Renal cortical epithelial cell (primary cell): ENCODE measurements around the gene STMN3. TPM values are rescaled to one million over a fixed set of nuclear protein-coding genes. Genes with fewer than 3 reads are reported as not detected.
"Not testable (repeated sequence)": the region's sequence is repeated elsewhere in the genome, so short reads cannot be mapped to it uniquely, and the experiment has no call there.

ENCODE experiments used
- DNase-seq: peaks from one replicate; pipeline ENCODE4 v3.0.0-alpha.2; 2011; ENCODE audit warnings: low read depth
- total RNA-seq: library from RNA; depleted of rRNA; stranded (reverse); fragments of >200 nt; gene quantifications from 2 replicates; pipeline ENCODE4 v1.2.3, GENCODE V29; 2014

The STMN3 gene
- total RNA-seq, 1 donor from 2014 or later: 30.9 TPM

DNA sequence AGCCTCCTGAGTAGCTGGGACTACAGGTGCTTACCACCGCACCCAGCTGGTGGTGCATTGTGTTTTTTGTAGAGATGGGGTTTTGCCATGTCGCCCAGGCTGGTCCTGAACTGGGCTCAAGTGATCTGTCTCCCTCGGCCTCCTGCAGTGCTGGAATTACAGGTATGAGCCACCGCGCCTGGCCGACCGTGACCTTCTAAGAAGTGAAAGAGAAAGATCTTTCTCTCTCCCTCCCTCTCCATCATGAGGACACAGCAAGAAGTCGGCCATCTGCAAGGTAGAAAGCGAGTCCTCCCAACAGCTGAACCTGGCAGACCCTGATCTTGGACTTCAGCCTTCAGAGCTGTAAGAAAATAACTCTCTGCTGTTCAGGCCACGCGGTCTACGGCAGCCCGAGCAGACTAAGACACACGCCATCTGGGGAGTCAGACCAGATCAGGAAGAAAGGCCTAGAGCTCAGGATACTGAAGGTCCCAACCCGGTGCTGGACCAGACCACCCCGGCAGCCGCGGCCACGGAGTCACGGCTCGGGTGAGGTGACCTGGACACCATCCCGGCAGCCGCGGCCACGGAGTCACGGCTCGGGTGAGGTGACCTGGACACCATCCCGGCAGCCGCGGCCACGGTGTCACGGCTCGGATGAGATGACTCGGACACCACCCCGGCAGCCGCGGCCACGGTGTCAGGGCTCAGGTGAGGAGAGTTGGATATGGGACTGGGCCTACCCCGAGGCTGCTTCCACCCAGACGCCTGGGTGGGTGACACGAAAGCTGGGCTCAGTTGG, 35.9 kb downstream of the STMN3 start:
- peak; percentile 36 for DNase-seq

DNA sequence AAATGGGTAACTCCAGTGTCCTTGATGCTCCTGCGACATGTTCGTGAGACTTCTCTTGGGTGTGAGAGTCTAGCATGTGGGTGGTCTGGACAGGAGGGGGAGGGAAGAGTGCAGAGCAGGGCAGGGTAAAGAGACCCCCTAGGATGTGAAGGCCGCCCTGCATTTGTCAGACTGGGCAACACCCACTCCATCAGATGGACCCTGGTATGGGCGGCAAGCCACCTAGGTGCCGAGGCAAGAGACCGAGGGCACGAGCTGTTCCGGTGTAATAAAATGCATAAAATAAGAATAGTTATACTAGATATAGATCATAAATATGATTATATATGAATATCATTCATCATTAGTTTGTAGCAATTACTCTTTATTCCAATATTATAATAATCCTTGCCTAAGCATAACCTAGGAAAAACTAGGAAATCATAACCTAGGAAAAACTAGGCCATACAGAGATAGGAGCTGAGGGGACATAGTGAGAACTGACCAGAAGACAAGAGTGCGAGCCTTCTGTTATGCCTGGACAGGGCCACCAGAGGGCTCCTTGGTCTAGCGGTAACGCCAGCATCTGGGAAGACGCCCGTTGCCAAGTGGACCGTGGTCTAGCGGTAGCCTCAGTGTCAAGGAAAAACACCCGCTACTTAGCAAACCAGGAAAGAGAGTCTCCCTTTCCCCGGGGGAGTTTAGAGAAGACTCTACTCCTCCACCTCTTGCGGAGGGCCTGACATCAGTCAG, 39.2 kb downstream of the STMN3 start:
- not testable (repeated sequence) for DNase-seq

DNA sequence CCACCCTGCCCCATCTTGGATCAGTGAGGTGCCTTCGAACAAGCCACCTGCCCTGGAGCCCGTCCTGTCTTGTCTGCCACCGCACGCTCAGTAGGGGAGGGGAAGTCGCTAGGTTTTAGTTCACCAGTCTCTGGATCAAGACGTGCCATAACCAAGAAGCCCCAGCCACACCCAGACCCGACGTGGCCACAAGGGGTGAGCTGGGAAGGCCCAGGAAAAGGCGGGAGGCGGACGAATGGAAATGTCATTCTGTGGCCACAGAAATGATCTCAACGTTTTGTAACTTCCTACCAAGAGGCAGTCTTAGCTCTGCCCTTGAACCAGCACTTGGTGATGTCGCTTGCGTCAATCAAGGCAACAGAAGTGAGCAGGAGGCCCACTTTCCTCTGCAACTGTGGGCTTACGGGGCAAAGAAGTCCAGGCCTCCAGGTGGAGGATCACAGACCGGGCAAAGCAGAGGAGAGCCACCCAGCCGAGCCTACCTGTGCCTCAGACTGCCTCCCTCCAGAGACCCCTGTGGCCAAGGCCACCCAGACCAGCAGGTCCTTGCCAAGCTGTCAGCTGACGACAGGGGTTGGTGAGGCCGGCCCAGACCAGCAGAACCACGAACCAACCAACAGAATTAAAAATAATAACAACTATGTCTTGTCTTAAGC, 40.8 kb downstream of the STMN3 start:
- DNase-seq: no peak

DNA sequence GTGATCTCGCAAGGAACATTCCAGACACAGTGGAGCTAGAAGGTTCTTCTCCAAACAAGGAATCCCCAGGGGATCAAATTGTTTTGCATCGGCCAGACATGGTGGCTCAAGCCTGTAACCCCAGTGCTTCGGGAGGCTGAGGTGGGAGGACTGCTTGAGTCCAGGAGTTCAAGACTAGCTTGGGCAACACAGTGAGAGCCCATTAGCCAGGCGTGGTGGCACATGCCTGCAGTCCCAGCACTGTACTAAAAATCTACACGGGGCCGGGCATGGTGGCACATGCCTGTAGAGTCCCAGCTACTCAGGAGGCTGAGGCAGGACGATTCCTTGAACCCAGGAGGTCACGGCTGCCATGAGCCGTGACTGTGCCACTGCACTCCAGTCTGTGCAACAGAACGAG, 41.6 kb downstream of the STMN3 start:
- DNase-seq: no peak

DNA sequence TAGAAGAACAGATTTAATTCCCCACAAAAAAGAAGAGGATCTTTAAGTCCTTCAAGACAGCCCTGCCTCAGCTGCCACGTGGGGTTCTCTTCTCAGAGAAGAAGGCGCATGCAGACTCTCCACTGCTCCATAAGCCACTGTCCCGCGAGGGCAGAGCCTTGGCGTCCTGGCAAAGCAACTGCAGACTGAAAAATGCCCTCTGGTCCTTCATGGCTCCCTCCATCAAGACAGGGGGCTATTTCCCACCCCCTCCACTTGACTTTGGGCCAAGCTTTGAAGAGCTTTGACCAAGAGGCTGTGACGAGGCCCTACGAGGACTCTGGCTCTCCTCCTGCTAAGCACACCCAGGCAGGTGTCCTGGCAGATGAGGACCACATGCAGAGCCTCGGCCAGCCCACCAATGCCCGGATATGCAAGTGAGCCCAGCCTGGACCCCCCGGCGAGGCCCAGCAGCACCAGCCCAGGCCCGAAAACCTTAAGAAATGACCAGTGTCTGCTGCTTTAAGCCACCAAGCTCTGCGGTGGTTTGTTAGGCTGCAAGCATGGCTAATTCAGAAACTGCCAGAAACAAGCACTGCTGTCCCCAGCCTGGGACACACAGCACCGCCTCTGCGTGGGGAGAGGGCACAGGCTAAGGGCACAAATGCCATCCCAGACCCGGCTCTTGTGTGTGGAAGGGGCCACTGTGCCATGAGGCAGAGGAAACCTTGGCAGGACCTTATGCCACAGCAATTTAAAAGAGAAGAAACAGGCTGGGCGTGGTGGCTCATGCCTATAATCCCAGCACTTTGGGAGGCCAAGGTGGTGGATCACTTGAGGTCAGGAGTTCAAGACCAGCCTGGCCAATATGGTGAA, 42.4 kb downstream of the STMN3 start:
- DNase-seq: no peak

DNA sequence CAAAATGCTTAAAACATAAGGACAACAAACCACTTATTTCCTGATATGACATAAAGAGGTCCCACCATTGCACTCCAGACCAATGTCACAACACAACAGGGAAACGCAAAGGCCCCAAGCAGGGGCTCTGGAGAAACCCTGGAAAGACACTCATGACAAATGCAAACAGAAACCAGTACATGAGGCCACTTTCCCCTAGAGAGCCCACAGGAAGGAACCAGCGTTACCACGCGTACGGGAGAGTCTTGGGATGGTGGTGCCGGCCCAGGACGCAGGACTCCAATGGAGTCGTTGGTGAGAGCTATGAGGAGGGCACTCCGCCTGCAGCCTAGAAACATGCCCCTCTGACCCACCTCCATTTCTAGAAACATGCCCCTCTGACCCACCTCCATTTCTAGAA, 46.5 kb downstream of the STMN3 start:
- DNase-seq: no peak

DNA sequence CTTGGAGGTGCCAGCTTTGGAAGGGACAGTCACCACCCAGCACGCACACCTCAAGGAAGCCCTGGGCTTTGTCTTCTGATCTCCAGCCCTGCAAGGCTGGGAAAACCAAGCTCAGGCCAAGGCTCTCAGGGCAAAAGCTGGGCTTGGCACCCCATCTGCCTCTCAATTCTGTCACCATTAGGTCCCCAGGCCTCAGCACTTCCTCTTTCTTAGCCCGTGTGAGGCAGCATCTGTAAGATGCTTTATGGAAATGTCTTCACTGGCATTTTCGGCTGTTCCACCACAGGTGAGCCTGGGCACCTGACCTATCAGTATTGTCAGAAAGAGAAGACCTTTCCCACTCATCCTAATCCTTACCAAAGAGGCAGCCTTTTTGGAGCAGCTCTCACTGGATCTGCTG, 50.9 kb downstream of the STMN3 start:
- no peak for DNase-seq

DNA sequence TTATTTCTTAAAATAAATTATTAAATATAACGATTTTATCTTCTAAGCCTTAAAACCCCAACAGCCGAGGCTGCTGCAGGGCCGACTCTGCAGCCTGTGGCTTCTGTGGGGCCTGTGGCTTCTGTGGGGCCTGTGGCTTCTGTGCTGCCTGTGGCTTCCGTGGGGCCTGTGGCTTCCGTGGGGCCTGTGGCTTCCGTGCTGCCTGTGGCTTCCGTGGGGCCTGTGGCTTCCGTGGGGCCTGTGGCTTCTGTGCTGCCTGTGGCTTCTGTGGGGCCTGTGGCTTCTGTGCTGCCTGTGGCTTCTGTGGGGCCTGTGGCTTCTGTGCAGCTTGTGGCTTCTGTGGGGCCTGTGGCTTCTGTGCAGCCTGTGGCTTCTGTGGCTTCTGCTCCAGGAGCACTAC, 51.5 kb downstream of the STMN3 start:
- not testable (repeated sequence) for DNase-seq

DNA sequence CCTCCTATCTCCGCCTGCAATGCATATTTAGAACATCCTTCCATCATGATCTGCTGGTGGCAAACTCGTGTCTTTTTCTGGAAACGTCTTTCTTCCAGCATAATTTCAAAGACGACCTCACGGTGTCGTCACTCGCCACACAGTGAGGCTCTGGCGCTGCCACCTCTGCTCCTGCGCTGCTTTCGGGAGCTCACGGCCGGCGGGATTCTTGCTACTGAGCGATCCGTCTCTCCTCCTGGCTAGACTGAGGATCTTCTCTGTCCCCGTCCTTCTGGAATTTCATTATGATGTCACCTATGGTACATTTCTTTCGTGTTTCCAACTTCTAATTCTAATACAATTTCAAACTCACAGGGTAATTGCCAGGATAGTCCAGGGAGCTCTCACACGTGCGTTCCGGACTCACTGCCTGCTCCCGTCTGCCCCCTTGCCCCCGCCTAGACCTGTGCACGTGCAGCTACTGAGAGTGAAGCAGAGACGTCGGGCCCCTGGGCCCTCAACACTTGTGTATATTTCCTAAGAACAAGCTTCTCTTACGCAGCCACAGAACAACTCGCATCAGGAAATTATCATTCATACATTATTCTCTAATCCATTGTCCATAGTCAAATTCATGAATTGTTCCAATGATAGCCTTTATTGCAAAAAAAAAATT, 53.7 kb downstream of the STMN3 start:
- DNase-seq: no peak

DNA sequence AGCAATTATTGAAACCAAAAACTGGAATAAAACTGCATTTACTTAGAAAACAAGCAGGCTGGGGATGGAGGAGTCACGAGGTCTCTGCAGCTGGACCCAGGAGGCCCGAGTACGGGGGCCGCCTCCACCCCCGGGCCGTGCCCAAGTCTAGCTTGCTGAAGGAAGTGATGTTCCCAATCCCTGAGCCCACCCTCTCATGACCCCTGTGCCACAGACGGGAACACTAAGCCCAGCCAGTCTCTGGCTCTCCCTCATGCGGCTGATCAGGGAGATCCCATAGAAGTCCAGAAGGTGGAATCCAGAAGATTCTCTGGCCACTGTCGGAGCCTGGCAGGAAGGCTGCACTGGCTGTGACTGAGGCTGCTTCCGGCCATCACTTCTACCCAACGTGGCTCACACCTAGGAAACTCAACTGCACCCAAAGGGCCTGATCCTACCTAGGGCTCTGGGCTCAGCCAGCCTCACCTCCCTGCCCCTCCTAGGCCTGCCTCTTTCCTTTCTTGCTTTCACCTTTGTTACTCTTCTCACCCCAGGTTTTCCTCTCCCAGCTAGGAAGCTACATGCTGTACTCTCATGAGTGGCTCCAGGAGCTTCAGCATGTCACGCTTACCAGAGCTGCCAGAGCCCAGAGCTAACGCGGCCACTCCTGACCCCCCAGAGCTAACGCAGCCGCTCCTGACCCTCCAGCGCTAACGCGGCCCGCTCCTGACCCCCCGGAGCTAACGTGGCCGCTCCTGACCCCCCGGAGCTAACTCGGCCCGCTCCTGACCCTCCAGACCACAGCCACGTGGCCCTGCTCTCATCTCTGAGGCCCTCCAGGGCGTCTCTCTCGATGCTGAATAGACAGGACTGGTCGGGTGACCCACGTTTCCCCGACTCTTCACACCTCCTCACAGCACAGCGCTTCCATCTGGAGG, 54.5 kb downstream of the STMN3 start:
- no peak for DNase-seq

DNA sequence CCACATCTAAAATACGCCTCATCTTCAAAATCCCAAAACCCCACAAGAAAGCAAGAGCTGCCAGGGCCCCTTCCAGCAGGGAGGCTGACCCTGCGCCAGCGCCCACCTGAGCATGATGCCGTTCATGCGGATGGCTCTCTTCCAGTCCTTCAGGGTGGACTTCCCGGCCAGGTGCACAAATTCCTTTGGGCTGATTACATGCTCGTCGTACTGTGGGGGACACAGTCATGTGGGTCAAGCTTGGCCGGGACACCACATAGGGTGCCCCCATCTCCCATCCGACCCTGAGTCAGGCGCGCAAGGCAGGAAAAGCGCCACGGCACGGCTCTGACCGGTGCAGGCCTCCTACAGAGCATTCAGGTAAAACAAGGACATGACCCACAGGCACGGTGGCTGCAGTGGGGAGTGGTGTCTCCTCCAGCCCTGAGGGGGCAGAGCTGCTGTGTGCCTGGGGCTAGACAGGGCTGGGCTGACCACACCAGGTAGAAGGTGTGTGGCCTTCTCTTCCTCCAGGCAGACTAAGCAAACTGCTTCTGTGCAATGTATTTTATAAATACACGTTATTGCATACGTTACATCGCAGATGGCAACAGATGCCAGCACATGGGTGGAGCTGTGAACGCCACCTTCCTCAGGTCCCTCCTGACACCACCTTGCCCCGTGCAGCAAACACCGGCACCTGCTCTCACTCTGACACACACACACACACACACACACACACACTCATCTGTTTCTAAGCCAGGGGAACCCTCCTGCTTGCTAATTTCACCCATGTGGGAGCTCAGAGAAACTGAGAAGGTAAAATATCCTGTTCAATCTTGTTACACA, 55.4 kb downstream of the STMN3 start:
- DNase-seq: no peak

DNA sequence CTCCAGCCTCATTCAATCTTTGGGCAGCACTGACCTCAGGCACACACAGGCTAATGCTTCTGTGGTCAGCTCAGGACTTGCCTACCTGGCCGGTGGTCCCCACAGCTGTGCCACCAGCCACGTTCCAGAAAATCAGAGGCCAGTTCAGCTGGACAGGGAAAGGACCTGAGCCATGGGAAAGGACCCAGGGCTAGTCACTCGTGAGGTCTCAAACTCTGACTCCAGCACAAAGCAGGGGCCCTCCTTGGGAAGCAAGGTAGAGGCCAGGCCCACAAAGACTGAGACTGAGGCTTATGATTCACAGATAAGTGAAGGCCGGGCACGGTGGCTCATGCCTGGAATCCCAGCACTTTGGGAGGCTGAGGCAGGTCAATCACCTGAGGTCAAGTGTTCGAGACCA, 56.8 kb downstream of the STMN3 start:
- no peak for DNase-seq

DNA sequence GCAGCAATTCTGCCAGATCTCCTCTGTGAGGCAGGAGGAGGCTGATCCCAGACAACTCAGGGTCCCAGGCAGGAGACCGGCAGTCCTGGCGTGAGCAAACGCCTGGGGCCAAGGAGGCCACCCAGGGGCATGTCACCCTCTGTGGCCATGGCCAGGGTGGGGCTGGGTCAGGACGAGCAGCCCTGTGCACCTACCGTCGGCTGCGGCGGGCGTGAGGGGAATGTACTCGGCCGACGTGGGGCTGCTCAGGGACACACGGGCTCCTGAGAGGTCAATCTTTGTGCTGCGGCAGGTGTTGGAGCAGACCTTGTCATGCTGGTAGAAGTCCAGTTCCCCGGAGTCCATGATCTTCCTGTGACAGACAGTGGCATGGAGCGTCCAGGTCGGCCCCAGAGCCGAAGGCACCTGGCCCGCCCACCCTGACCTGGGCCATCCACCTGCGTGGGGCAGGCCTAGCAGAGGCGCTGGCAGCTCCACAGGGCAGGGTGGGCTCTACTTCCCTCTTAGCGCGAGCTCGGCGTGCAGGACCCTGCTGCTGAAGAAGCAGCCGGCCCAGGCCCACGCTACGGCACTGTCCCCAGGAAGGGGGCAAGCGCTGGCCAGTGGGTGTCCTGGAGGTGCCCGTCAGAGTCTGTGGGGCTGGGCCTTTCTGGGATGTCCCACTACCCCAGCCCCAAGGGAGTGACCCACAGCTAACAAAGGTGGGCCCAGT, 57.7 kb downstream of the STMN3 start:
- DNase-seq: no peak

DNA sequence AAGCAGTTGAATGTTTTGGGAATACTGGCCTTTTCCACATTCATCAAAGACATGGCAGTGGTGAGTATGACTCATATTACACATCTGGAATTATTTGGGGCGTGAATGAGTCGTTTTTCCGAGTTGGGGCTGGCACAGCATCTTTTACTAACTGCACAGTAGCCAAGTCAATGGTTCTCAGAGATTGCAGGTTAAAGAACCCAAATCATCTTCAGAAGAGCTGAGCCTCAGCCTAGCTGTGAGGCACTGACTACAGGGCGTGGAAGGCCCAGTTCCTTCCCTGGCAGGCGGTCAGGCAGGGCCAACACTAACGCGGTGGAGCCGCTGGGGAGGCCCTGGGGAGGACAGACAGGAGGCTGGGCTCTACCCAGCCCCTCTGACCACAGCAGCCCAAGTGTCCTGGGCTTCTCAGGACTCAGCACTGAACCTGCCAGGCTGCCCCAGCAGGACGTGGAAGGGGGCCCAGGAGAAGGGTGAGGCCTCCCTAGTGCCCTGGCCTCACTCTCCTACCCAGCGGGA, 59.1 kb downstream of the STMN3 start:
- DNase-seq: no peak

DNA sequence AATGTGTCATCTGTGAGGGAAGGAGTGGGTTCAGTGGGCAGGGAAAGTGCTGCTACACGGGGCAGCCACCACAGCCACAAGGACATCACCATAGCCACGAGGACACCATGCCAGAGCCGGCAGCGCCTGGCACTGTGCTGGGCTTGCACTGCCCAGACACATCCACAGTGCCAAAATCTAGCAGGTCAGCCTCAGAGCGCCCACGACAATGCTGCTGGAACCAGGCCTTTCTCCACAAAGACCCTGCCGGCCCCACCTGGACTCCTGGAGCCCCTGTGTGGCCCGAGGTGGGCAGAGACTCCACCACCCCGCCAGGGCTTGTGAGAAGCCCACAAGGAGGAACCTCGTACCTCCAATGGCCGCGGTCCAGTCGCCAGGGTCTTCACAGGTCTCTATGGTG, 60.6 kb downstream of the STMN3 start:
- DNase-seq: no peak

DNA sequence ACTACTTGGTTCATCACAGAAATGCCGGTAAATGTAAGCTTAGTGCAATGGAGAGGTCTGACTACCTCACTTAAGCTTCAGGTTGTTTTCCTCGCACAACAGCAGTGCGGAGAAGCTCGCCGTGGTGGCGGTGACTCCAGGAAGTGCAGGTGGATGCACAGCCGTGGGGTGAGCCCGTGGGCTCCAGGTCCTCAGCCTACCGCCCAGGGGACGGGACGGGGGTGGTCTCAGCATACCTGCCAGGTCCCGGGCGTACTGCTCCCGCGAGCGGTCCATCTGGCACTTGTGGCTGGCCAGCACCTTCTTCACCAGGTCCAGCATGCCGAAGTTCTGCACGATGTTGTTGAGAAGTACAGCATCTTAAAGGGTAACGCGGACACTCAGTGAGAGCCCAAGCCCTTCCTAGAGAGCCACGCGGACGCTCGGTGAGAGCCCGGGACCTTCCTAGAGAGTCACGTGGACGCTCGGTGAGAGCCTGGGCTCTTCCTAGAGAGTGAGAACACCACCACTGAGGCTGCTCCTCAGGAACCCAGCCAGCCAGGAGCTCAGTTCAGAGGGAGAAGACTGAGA, 61.4 kb downstream of the STMN3 start:
- no peak for DNase-seq

DNA sequence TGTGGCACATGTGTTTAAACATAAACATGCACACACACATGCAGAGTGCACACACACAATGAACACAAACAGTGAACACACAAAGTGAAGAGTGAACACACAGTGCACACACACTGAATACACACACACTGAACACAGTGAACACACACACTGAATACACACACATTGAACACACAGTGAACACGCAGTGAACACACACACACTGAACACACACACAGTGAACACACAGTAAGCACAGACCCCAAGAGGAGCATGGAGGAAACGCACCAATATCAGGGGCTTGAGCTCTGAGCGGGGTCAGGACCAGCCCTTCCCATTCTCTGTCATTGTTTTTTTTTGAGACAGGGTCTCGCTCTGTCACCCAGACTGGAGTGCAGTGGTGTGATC, 62.1 kb downstream of the STMN3 start:
- DNase-seq: no peak
